Measurements from ENCODE around the gene DCDC2.
A peak's percentile ranks its signal among the peaks of the same experiment; 100 is the strongest.
"Not testable (repeated sequence)": the region's sequence is repeated elsewhere in the genome, so short reads cannot be mapped to it uniquely, and the experiment has no call there.

The DCDC2 gene

DNA sequence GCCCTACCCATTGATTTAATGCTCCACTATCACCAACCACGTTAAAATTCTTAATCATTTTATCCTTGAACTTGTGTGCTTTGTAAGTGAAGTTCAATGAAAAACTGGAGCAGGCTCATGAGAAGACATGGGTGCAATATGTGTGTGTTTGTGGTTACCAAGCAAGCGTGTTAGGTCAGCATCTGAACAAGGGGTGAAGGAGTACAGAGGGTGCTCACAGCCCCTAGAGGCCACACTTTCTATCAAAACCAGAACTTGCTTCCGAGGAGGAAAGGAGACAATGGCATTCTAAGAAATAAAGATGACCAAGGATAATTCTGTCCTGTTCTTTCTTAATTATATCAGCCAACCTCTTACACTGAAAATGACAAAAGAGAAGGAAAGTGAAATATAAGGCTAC lies 138.2 kb downstream of the DCDC2 start:
- no peak for DNase-seq (ENCODE audit: low spot score)

DNA sequence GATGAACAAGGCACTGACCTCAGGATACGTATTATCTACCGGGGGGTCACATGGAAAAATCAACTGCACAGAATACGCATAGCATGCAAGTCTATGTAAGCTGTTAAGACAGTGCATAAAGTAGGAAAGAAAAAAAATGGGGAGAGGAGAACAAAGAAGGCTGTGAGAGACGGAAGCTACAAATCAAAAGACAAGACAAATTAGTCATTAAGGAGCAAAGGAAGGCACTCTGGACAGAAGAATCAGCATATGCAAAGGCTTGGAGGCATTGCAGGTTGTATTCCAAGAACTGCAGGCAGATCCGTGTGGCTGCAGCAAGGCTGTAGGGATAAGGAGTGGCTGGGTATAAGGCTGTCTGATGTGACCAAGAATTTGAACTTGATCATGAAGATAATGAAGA lies 142.9 kb downstream of the DCDC2 start:
- DNase-seq (ENCODE audit: low spot score): no peak

DNA sequence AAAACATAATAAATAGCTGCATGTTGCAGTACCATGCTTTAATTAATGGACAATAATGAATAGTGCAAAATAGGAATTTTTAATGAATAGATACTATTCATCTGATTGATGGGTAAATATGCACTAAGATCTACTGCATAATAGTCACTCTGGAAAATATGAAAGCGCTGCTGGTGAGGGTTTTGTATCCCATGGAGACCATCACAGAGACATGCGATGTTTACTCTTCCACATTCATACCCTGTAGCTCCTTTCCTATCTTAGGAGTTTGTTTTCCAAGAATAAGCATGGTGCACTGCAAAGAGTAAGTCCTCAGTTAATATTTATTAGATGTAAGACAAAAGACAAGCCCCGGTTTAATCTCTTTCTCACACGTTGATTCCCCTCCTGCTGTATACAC lies 150.4 kb downstream of the DCDC2 start:
- DNase-seq (ENCODE audit: low spot score): no peak

DNA sequence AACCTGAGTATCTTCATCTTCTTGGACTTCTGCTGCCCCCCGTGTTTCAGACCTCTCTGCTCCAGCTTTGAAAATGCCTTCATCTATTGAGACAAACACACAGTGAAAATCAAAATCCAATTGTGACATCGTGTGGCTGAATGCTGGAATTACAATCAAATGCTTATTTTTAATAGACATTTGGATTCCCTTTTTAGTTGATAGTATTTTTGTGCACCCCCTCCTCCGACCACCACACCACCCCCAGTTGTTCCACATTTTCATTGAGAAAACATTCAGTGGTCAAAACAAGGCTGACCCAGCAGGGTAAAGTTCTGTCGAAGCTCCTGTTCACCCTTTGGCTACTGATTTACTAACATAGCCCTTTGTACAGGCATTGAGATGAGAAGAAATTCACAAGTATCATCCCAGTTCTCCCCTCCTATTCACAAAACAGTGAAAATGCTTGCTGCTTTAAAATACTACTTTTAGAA lies 152.8 kb downstream of the DCDC2 start:
- DNase-seq (ENCODE audit: low spot score): peak; percentile 4

DNA sequence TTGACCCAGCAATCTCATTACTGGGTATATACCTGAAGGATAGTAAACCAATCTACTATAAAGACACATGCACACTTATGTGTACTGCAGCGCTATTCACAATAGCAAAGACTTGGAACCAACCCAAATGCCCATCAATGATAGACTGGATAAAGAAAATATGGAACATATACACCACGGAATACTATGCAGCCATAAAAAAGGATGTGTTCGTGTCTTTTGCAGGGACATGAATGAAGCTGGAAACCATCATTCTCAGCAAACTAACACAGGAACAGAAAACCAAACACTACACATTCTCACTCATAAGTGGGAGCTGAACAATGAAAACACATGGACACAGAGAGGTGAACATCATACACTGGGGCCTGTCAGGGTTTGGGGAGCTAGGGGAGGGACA lies 153.7 kb downstream of the DCDC2 start:
- DNase-seq (ENCODE audit: low spot score): not testable (repeated sequence)

DNA sequence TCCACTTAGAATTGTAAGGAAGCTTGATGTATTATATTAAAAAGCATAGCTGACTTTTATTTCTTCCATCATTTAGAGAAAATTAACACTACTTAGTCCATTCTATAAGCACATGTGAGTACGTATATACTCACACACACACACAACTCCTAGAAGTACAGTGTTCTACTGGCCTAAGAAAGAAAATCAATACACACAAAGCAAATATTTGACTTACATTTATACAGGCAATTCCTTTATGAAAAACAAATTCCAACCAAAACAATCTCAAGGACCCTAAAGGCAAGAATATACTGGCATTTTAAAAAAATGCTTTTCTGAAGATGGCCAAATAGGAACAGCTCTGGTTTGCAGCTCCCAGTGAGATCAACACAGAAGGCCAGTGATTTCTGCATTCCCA lies 160.0 kb downstream of the DCDC2 start:
- DNase-seq (ENCODE audit: low spot score): no peak

DNA sequence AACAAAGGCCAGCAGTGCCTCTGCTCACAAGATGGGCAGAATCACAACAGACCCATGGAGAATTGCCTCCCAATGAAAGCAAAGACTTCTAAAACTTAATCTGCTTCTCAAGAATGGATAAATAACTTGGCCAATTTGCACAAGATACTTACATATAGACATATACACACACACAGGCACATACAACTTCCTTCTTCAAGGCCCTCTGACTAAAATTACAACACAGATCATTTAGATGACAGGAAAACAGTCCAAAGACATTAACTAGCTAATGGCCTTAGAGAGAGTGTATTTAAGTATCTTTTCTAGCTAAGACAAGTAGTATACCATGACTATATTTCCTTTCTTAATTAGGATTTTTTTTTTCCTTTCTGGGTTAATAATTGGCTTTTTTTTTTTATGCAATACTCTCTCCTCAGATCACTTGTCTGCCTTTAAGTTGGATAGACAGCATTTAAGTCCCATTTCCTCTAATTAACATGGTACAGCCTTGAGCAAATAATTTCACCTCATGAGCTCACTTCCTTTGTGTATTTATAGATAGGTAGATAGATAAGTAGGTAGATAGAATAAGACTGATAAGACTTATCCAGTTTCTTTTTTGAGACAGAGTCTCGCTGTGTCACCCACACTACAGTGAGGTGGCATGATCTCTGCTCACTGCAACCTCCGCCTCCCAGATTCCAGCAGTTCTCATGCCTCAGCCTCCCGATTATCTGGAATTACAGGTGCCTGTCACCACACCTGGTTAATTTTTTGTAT lies 161.8 kb downstream of the DCDC2 start:
- no peak for DNase-seq (ENCODE audit: low spot score)

DNA sequence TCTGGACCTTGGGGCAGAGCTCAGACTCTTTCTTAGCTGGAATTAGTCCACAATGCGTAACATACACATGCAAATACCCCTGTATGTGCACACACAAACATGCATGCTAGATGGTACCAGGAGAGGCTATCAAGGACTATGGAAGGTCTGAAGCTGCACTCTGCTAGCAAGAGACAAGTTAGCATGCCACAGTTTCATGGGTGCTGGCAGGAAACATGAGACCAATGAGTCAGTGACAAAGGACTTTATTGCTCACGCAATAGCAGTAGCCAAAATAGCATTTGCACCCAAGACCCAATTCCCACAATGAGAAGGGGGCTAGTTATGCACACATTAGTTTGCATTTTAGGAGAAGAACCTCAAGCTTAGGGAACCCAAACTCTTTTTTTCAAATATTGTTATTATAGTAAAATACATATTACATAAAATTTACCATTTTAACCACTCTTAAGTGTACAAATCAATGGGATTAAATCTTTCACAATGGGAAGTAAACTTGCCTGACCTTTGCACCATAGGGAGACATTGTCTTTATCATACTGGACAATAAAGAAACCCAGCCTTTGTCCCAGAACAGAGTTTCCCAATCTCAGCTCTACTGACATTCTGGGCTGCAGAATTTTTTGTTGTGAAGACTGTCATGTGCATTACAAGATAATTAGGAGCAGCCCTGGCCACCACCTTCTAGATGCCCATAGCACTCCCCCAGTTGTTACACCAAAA lies 162.7 kb downstream of the DCDC2 start:
- DNase-seq (ENCODE audit: low spot score): no peak

DNA sequence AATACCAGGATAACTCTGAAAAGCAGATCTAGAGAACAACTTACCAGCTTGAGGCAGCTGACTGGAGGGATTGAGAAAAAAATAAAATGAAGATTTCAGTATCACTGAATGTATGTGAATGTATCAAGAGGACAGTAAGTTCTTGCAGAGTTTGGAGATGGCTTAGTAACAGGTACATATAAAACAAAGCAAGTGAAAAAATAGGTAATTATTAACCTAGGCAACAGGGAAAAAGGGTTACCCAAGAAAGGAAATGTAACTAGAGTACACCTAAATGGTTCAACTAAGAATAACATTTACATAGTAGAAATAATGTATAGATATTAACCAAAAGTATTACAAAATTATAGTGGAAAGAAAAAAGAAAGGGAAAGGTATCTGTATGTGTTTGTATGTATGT lies 164.5 kb downstream of the DCDC2 start:
- DNase-seq (ENCODE audit: low spot score): no peak

DNA sequence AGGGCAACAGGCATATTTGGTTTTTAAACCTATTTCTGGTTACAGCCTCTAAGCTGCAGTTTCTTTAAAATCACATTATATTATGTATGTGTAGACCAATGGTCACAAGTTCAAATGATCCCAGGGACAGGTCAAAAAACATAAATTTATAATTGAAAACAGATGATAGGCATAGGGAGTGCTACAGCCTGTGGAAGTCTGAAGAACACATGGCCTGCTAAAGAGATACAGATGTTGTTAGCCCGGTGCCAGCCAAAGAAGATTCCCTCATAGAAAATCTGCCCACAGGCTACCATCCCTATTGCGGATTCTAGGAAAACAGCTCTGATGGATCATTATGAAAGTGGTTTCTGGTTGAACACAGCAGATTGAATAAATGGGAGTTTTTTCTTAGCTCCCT lies 166.5 kb downstream of the DCDC2 start:
- no peak for DNase-seq (ENCODE audit: low spot score)

DNA sequence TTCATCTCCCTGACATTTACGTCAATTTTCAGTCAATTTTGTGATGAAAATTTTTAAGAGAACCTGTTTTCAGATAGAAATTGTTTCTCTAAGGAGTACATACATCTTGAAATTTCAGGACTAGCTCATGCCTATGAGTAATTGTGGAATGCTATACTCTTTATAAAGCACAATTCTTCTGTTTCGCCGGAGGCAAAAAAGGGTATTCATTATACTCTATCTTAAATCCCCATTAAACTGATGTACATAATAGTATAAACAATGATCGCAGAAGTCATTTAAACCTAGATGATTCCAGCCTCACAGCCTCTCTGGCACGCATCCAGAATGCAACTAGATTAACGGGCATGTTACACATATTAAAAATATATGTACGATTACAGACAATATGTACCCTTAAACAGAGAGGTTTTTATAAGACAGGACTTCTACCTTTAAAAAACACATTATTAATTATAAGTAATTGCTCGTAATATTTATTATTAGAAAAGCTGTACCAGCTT lies 169.2 kb downstream of the DCDC2 start:
- no peak for DNase-seq (ENCODE audit: low spot score)

DNA sequence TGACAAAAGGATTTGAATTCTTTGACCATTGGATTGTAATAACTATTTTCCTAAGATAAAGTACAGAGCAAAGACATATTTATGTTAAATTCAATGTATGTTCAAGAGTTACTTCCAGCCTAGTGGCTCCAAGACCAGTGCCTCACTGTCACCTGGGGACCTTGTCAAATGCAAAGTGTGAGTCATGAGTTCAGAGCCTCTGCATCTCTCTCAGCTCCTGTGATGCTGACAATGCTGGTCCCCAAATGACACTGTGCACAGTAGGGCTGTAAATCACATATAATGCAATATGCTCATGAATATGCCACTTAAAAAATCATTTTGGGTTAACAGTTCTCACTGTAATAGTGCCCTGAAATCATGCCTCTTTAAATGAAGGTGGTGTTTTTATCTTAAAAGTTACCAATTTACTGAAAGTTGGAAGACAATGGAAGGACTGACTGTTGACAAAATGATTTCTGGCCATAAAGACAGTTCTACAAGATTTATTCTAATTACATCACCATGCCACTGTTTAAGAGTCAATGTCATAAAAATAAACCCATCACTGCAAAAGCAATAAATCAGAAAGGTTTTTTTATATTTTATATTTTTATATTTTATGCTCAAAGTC lies 169.8 kb downstream of the DCDC2 start:
- DNase-seq (ENCODE audit: low spot score): no peak

DNA sequence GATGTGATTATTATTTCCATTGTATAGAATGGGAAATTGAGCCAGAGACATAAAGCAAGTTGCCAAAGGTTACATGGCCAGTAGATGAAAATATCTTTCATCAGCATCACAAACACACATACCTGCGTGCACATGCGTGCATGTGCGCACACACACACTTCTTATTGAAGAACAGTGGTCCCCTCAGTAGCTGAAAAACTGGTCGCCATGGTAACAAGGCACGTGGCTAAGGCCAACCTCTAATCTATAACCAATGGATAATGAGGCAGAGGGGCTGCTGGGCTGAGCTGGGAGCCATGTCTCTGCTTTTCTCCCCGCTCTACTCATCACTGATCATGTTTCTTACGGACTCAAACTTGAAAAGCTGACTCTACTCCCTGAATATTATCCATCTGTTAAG lies 171.5 kb downstream of the DCDC2 start:
- no peak for DNase-seq (ENCODE audit: low spot score)

DNA sequence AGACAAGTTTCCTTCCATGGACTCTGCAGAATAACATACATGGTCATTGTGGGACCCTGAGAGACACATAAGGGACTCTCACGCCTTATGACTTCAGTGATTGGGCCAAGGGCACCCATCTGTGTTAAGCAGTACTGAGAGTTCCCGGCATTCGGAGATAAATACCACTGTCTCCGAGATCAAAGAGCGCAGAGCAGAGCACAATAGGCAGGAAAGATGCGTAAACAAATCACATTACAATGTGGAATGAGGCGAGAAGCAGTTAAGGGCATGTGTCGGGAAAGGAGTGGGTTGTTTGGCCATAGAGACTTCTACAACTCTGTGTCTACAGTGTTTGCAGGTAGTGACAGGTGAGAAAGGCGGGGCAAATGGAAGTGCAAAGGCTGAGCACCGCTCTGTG lies 174.3 kb downstream of the DCDC2 start:
- no peak for DNase-seq (ENCODE audit: low spot score)

DNA sequence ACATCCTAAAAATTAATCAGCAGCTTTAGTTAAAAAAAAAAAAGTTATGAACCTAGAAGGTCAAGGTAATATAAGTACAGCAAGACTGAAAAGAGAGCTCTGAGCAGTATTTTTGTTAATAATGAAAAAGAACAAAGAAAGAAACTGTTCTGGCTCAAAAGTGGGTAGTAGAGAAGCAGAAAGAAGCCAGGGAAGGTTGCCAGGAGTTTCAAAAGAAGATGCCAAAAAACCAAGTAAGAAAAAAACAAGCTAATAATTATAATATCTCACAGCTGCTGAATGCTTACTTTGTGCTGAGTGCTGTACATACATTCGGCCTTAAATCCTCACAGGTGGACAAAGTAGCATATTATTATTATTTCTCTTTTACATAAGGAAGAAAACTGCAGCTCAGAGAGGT lies 200.0 kb downstream of the DCDC2 start:
- DNase-seq (ENCODE audit: low spot score): no peak

DNA sequence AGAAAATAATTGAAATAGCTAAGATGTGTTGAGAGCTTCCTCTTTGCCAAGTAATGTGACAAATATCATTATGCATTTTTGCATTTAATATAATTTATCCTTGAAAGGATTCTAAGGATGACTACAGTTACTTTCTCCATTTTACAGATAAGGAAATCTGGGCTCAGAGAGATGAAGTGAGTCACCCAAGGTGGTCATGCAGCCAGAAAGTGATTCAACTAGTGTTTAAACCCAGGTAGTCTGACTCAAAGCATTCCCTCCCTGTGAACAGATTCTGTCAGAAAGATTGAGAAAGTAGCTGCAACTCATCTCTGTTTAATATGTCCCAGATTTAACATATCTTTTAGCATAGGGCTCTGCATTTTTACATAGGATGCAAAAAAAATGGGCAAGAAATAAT lies 203.7 kb downstream of the DCDC2 start:
- DNase-seq (ENCODE audit: low spot score): no peak

DNA sequence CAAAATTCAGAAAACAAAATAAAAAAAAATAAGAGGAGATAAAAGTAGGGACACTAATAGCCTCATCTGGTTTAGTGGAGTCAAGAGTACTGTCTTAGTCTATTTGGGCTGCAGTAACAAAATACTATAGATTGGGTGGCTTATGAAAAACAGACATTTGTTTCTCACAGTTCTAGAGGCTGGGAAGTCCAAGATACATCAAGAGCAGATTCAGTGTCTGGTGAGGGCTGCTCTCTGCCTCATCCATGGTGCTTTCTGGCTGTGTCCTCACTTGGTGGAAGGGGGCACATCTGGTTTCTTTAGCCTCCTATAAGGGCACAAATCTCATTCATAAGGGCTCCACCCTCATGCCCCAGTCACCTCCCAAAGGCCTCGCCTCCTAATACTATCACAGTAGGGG lies 205.8 kb downstream of the DCDC2 start:
- no peak for DNase-seq (ENCODE audit: low spot score)

DNA sequence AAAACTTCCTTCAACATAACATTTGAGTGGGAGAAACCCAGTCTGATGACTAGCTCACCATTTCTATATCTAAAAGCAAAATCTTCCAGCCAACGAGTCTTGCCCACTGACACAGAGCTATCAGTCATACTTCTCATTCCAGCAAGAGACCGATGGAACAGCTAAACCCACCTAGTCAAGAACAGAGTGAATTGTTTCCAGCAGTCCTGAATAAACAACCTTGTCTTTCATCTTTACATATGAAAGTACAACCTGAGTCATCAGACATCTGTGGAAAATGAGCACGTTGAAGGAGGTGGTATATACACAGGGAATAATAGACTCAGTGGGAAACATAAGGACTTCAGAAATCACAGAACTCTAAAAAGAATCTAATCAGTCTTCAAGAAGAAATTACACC lies 208.0 kb downstream of the DCDC2 start:
- no peak for DNase-seq (ENCODE audit: low spot score)

DNA sequence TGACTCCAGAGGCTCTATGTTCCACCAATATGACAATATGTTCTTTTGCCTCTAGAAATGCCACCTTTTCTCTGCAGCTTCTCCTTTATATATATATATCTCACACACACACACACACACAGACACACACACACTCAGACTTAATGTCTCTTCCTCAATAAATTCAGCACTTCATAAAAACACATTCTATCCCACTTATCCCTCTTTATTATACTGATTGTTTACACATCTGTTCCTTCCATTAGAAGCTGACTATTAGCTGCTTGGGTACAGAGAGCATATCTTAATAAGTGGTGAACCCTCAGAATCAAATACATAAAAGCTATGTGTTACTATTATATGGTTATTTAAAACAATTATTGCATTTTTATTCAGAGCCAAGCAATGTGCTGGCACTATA lies 208.6 kb downstream of the DCDC2 start:
- no peak for DNase-seq (ENCODE audit: low spot score)

DNA sequence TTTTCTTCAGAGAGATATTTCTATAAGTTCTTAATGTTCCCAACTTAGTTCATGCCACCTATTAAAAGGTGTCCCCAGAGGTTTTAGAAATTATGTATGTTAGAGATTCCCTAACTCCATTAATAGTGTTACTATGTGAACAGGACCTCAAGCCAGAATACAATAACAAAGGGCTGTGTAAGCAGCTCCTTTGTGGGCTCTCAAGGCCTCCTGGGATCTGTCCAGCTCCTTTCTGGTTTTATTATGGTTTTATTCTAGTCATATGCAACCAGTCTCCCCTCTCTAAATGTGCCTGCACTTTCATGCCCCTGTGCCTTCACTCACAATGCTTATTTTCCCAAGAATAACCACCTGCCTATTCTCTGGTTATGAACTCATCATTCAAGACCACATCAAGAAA lies 209.2 kb downstream of the DCDC2 start:
- no peak for DNase-seq (ENCODE audit: low spot score)

DNA sequence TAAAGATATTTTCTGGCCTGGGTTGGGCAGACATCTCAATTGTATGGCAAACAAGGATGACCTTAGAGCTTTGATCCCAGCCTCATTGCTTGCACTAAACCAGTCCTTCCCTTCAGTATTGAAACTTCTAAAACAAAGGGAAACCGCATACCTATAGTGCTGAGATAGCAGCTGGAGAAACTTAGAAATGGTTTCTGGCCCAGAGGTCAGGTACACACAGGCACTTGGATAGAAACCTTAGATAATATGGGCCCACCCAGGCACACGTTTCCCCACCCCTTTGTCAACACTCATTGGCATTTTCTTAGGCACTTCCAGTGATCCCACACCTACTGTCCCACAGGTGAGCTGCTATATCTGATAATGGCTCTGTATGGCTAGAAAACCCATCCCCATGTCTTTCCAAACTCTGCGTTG lies 209.7 kb downstream of the DCDC2 start:
- DNase-seq (ENCODE audit: low spot score): no peak

DNA sequence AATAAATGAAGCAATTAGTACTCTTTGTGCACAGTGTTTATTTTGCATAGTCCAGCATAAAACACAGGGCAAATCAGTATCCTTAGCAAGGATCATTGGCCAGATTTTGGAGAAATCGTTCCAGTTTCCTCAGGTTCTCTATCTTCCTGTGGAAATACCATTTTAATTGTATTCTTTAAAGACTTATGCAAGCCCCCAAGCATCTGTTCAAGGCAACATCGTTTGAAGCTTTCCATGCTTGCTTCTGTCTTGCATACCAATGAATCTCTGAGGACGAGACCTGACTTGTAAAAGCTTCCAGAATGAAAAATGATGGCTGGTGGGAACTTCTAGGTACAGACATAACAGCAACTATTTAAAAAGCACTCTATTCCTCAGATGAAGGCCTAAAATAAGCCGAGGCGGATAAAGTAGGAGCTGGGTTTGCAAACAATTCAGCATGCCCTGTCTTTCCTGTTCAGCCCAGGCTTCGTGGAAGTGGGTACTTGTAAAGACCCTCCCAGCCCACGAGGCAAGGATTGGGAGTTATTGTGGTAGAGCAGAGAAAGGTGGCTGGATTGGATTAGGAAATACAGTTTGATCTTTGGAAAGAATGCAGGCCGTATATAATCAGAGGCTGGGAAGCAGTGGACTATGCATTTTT lies 210.2 kb downstream of the DCDC2 start:
- DNase-seq (ENCODE audit: low spot score): no peak

DNA sequence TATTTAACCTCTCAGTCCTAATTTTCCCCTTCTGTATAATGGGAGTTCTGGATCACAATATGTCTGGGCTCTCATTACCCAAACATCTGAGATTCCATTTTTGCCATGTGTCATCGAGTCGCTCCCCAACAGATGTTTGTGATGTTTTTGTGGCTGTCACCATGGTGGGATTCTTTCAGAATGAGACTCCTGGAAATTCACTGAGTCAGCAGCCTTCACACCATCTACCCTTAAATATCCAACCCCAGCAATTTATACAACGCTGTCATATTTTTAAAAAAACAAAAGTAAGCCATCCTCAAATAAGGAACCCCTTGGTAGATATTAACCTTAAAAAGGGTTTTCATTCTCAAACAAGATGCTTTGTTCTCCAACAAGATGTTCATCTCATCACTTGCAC lies 211.0 kb downstream of the DCDC2 start:
- DNase-seq (ENCODE audit: low spot score): no peak
